ENCODE results near the gene METTL15.

- TF ChIP-seq CTCF (IDR thresholded peaks at IDR 0.05; ENCODE audit: poor library complexity) (no peak), EZH2 (IDR thresholded peaks at IDR 0.05; ENCODE audit: borderline replicate concordance) (no peak)
These were observed 230.2 kb downstream of the METTL15 start for GRCh38 chr11:28338371-28338770.

All from hepatocyte (in vitro differentiated cells).